T-helper 17 cell (primary cell): Measurements from ENCODE around the gene NOS3. TPM values are rescaled to one million over a fixed set of nuclear protein-coding genes. Genes with fewer than 3 reads are reported as not detected.

Experiments
- ATAC-seq: fragments of 150-1000 bp; cut with Tn5 transposase; 2 replicates; pipeline ENCODE4 v1.10.0; 2021; ENCODE audit warnings: mild to moderate bottlenecking, moderate library complexity
- DNase-seq, 3 donors: peaks; one replicate each; pipeline versions ENCODE4 v3.0.0 to v3.0.0-alpha.2; 2020 to 2021
- H3K9me3 ChIP-seq: one replicate; pipeline ENCODE4 v1.7.0; 2013; ENCODE audit warnings: low read length, mild to moderate bottlenecking; ENCODE audit not compliant: control insufficient read depth, poor library complexity, severe bottlenecking
- H3K27ac Mint-ChIP-seq: one replicate; pipeline ENCODE4 v1.8.0; 2022; ENCODE audit warnings: mild to moderate bottlenecking, moderate library complexity, mixed read lengths
- H3K27me3 Mint-ChIP-seq: one replicate; pipeline ENCODE4 v1.8.0; 2022; ENCODE audit warnings: mixed read lengths
- H3K36me3 Mint-ChIP-seq: one replicate; pipeline ENCODE4 v1.8.0; 2022; ENCODE audit warnings: low read depth, mixed read lengths
- H3K4me1 Mint-ChIP-seq: one replicate; pipeline ENCODE4 v1.8.0; 2022; ENCODE audit warnings: mild to moderate bottlenecking, mixed read lengths
- H3K4me3 Mint-ChIP-seq: one replicate; pipeline ENCODE4 v1.8.0; 2022; ENCODE audit warnings: mild to moderate bottlenecking, moderate library complexity, mixed read lengths
- total RNA-seq, 4 donors: library from RNA in 2 of 4; stranded (reverse) in 2 of 4; gene quantifications; one replicate each; pipeline ENCODE4 v1.2.3 and lab custom pipeline; 2022 to 2026

Gene NOS3
- total RNA-seq, 2 donors from 2014 or later: 9.4 to 9.6 TPM

GRCh38 chr7:151057989-151058780 lies 67.4 kb downstream of the NOS3 start:
- Mint-ChIP-seq H3K4me3 (peak overlapping the region; percentile 96), H3K4me1 (peaks cover 32% of the 10 kb centered on the region), H3K27me3 (no peaks in the 10 kb centered on the region)

DNA sequence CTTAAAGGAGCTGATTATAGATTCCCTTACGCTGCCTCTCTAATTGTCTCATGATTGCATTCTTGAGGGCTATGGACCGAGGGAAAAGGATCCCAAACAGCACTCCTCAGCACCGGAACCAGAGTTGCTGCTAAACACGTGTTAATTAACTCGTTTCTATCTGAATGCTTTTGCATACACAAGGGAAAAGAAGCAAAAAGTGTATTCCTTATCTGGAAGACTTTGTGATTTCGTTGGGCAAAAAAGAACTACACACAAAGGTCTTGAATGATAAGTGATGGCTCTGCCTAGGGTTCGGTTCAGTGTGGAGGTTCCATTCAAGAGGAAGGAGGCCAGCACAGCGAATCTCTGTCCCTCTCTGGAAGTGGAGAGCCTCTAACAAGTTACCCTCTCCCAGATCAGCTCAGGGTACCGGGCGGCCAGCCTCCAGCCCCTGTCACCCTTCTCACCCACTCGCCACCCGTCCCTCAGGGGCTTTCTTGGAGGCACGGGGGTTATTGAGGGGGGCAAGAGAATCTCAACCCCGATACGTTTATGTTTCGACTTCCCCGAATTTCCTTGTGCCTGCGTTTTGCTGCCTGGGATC lies 68.1 kb downstream of the NOS3 start:
- H3K4me3 Mint-ChIP-seq: peak overlapping the region; percentile 96
- no peak for DNase-seq
- no peak for ATAC-seq
- no peaks in the 10 kb centered on the region for H3K36me3 Mint-ChIP-seq
- H3K27me3 Mint-ChIP-seq: no peaks in the 10 kb centered on the region
- peaks cover 29% of the 10 kb centered on the region for H3K4me1 Mint-ChIP-seq
- no peaks in the 10 kb centered on the region for H3K9me3 ChIP-seq
- peak overlapping the region; percentile 89 for H3K27ac Mint-ChIP-seq

More at GRCh38 chr7:151057989-151058780, 67.4 kb downstream of the NOS3 start:
- peak; percentile 91 to 95 (median 93) for DNase-seq
- Mint-ChIP-seq H3K27ac (peak overlapping the region; percentile 89), H3K36me3 (no peaks in the 10 kb centered on the region)
- no peaks in the 10 kb centered on the region for H3K9me3 ChIP-seq
- peak; percentile 94 for ATAC-seq

DNA sequence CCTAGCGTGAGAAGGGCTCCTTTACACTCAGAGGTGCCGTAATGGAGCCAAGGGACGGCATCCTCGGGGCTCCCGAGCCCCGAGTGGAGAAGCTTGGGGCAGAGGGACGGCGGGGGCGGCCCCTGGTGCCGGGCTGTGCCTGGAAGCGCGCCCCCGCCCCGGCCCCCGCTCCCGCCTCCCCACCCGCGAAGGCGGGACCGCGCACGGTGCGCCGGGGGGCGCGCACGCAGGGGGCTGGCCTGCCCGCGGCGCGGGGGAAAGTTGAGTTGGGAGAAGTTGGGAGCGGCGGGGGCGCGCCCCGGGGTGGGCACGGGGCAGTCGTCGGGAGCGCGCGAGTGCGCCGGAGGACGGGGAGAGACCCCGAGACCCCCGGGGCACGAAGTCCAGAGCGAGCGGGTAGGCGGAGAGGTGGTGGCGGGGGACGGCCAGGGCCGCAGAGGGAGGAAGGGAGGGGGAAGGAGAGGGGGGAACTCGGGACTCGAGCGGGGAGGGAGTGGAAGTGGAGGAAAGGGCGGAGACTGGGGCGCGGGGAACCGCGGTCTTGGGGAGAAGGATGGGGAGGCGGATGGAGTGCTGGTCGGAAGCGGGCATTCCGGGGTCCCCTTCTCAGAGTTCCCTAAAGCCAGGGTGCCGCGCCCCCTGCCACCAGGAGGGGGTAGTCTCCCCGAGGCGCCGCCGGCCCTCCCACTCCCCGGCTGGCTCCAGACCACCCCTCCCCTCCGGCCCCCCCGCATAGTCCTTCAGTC lies 68.7 kb downstream of the NOS3 start, which contains the start of gene SLC4A2:
Gene SLC4A2 (plus strand): TSS at position 223 of the 746 bp plus-strand sequence. CDS start 2,399 bp downstream, outside the sequence.
- no peaks in the 10 kb centered on the region for H3K36me3 Mint-ChIP-seq
- no peaks in the 10 kb centered on the region for H3K27me3 Mint-ChIP-seq
- DNase-seq: peak; percentile 61 to 68 (median 64)
- no peak for ATAC-seq
- H3K4me3 Mint-ChIP-seq: peak within 1 kb of the TSS; percentile 96
- H3K4me1 Mint-ChIP-seq: peaks cover 28% of the 10 kb centered on the region
- no peaks in the 10 kb centered on the region for H3K9me3 ChIP-seq
- peak within 1 kb of the TSS; percentile 89 for H3K27ac Mint-ChIP-seq

- Mint-ChIP-seq H3K36me3 (no peaks in the 10 kb centered on the region), H3K27ac (peak overlapping the region; percentile 89), H3K27me3 (no peaks in the 10 kb centered on the region), H3K4me1 (peaks cover 26% of the 10 kb centered on the region), H3K4me3 (peak overlapping the region; percentile 96)
- ATAC-seq: no peak
- no peak for DNase-seq
- H3K9me3 ChIP-seq: no peaks in the 10 kb centered on the region
Observed at GRCh38 chr7:151060113-151060415, 69.2 kb downstream of the NOS3 start.

GRCh38 chr7:151060416-151061212 lies 69.8 kb downstream of the NOS3 start:
- no peaks in the 10 kb centered on the region for H3K27me3 Mint-ChIP-seq
- no peaks in the 10 kb centered on the region for H3K9me3 ChIP-seq
- ATAC-seq (no peak), DNase-seq (no peak)
- H3K36me3 Mint-ChIP-seq: peaks cover 3% of the 10 kb centered on the region
- H3K4me1 Mint-ChIP-seq: peaks cover 29% of the 10 kb centered on the region
- H3K4me3 Mint-ChIP-seq: peak overlapping the region; percentile 96
- peak overlapping the region; percentile 53 for H3K27ac Mint-ChIP-seq

DNA sequence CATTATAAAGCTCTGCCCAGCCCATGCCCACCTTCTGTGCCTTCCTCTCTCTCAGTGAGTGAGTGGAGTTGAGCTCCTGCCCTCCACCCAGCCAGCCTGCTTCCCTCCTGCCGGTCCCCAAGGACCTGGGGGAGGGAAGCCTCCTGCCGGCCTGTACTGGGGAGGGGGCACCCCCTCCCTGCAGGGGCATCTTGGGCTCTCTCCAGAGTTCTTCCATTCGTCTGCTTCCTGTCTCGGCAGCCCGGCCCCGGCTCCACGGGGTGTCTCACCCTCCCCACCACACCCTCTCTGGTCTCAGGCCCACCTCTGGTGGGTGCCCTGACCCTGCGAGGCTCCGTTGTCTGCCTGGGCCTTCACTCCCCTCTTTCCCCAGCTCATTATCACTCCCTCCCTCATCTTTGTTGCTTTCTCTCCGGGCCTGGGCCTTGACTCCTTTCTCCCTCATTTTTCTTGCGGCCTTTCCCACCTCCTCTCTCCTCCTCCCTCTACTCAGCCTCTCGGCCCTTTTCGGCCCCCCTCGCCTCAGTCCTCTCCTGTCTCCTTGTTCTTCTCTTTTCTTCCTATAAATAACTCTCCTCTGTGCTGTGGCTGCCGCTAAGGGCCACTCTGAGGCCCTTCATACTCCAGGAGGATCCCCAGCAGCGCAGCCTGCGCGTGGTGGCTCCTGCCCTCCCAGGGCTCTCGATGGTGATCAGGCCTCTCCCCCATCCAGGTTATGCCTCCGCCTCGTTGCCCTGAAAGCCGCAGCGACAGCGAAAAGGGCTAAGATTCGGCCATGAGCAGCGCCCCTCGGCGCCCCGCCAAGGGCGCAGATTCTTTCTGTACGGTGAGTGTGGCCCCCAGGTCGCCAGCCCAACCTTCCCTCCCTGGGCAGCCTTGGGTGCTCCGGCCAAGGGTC lies 70.6 kb downstream of the NOS3 start:
- ATAC-seq (no peak), DNase-seq (no peak)
- peaks cover 29% of the 10 kb centered on the region for H3K4me1 Mint-ChIP-seq
- peak overlapping the region; percentile 53 for H3K27ac Mint-ChIP-seq
- H3K36me3 Mint-ChIP-seq: peaks cover 3% of the 10 kb centered on the region
- H3K27me3 Mint-ChIP-seq: no peaks in the 10 kb centered on the region
- peak overlapping the region; percentile 96 for H3K4me3 Mint-ChIP-seq
- no peaks in the 10 kb centered on the region for H3K9me3 ChIP-seq

DNA sequence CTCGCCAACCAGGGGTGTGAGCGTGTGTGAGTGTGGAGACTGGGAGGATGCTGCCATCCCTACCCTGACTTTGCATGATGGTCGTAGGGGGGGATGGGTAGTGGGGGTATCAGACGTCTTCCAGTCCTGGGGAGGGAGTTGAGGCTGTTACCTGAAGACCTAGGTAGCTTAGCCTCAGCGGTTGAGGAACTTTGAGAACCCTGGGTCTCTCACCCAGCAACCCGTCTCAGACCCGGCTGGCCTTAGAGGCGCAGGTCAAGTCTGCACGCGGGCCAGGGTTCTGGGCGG lies 71.2 kb downstream of the NOS3 start:
- peaks cover 3% of the 10 kb centered on the region for H3K36me3 Mint-ChIP-seq
- H3K4me3 Mint-ChIP-seq: peak overlapping the region; percentile 96
- H3K27ac Mint-ChIP-seq: no peak overlapping the region
- ATAC-seq (no peak), DNase-seq (no peak)
- no peaks in the 10 kb centered on the region for H3K9me3 ChIP-seq
- H3K27me3 Mint-ChIP-seq: no peaks in the 10 kb centered on the region
- peaks cover 29% of the 10 kb centered on the region for H3K4me1 Mint-ChIP-seq

DNA sequence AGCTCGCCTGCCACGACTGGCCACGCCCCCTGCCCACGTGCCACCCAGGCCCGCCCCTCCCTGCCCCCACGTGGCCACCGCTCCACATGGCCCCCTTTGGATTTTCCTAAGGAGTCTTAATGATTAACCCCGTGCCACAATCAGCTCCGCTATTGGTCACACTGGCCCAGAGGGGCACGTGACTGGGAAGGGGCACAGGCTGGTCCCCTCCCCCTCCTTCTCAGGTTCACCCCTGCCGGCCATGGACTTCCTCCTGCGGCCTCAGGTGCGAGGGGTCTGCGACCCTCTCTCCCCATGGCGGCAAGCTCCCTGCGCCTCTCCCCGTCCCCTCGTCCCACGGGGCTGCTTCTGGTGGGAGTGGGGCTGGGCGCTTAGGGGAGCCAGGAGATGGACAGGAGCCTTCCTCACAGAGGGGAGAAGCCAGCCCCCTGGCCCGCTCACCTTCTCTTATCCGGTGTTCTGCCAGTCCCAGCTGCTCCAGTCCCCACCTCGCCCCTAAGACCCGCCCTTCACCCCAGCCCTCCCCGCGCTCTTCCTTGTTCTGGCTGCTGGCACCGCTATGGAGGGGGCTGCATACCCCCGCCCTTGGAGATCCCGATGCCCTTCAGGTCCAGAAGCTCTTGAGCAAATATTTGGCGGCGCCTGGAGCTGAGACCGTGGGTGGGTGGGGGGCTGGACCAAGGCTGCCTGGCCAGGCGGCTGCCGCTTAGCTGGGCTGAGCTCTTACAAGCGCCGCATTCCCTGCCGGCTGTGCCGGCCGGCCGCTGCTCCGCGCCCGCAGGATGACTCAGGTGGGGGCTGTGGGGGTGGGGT lies 71.8 kb downstream of the NOS3 start:
- Mint-ChIP-seq H3K4me1 (peaks cover 23% of the 10 kb centered on the region), H3K4me3 (no peak overlapping the region), H3K36me3 (peaks cover 3% of the 10 kb centered on the region), H3K27me3 (no peaks in the 10 kb centered on the region), H3K27ac (no peak overlapping the region)
- no peak for DNase-seq
- ATAC-seq: no peak
- H3K9me3 ChIP-seq: no peaks in the 10 kb centered on the region

GRCh38 chr7:151063212-151063561 lies 72.4 kb downstream of the NOS3 start:
- DNase-seq (no peak), ATAC-seq (no peak)
- H3K4me1 Mint-ChIP-seq: peaks cover 21% of the 10 kb centered on the region
- H3K9me3 ChIP-seq: no peaks in the 10 kb centered on the region
- no peak overlapping the region for H3K4me3 Mint-ChIP-seq
- H3K27ac Mint-ChIP-seq: no peak overlapping the region
- peaks cover 3% of the 10 kb centered on the region for H3K36me3 Mint-ChIP-seq
- no peaks in the 10 kb centered on the region for H3K27me3 Mint-ChIP-seq
